AG04450 (cell line): ENCODE results near the gene GLB1L. TPM values are rescaled to one million over a fixed set of nuclear protein-coding genes. Genes with fewer than 3 reads are reported as not detected.

Experiments used
- CTCF ChIA-PET: fragments of 300-600, 350-600 bp; formaldehyde crosslinking; extraction: SDS; loops from one replicate; lab custom pipeline; 2022; ENCODE audit warnings: antibody characterized with exemption, inconsistent platforms; lab: Charles Lee
- POLR2A ChIA-PET: fragments of 350-600 bp; formaldehyde crosslinking; extraction: SDS; loops from one replicate; lab custom pipeline; 2021; ENCODE audit warnings: antibody characterized with exemption, inconsistent platforms; lab: Yijun Ruan, JAX
- DNase-seq: peaks from one replicate; pipeline ENCODE4 v3.0.0-alpha.2; 2011; ENCODE audit warnings: low read depth, low spot score
- H3K27ac ChIP-seq: one replicate; pipeline ENCODE4 v1.5.1; 2012; ENCODE audit warnings: low read depth, low read length, control low read depth
- H3K27me3 ChIP-seq: one replicate; pipeline ENCODE4 v1.6.0; 2012; ENCODE audit warnings: low read length; ENCODE audit not compliant: control insufficient read depth, insufficient read depth
- H3K4me3 ChIP-seq: 2 replicates; pipeline ENCODE4 v1.5.1; 2011; ENCODE audit warnings: mild to moderate bottlenecking, low read depth, low read length, control low read depth
- H3K9me3 ChIP-seq: 2 replicates; pipeline ENCODE4 v1.5.1; 2012; ENCODE audit warnings: low read length; ENCODE audit not compliant: control insufficient read depth, insufficient read depth
- CTCF ChIP-seq: IDR thresholded peaks from 2 replicates; pipeline ENCODE4 v1.5.1; 2011; ENCODE audit warnings: low read depth, low read length, control low read depth, inconsistent platforms
- polyA plus RNA-seq: library from polyadenylated mRNA; depleted of rRNA; stranded (reverse); fragments of >200 nt; gene quantifications from 2 replicates; pipeline ENCODE4 v1.2.3, GENCODE V29; 2011

Gene GLB1L
- polyA plus RNA-seq, 1 experiment, result 9.6 TPM

GRCh38 chr2:219244789-219245147 lies 476 bp downstream of the GLB1L start:
- ChIA-PET POLR2A (interaction anchor here (0.6 to 2.3 kb wide), 10 partner anchors 15 to 240 kb away, joined by 3 to 11 read pairs (median 4); partner anchors contain the start of genes ABCB6, DNAJB2 and ZFAND2B), CTCF (interaction anchor here (2.2 to 3.0 kb wide), 3 partner anchors 33 to 73 kb away, joined by 9 to 24 read pairs (median 19); partner anchors contain the start of gene DNAJB2)
- Histone ChIP-seq H3K4me3 (peak overlapping the region; percentile 97), H3K9me3 (no peaks in the 10 kb centered on the region; the same call in 1 of the 2 replicates), H3K27me3 (no peaks in the 10 kb centered on the region), H3K27ac (peak overlapping the region; percentile 70)
- no peak for DNase-seq
- no peak for TF ChIP-seq CTCF

- Histone ChIP-seq H3K27me3 (no peaks in the 10 kb centered on the region), H3K9me3 (no peaks in the 10 kb centered on the region; the same call in 1 of the 2 replicates), H3K27ac (no peak overlapping the region), H3K4me3 (peak overlapping the region; percentile 41)
- no peak for DNase-seq
- ChIA-PET CTCF (interaction anchor here (0.8 to 1.3 kb wide), 2 partner anchors 33 to 52 kb away, joined by 3 read pairs; no protein-coding TSS in a partner anchor), POLR2A (no interaction called here)
- no peak for TF ChIP-seq CTCF
Observed at GRCh38 chr2:219243291-219243761, 1.9 kb downstream of the GLB1L start.

GRCh38 chr2:219234331-219234730 lies 10.9 kb downstream of the GLB1L start:
- DNase-seq, result no peak
- POLR2A ChIA-PET, result interaction anchor here (0.6 kb wide), 1 partner anchor 30 kb away, joined by 4 read pairs; no protein-coding TSS in a partner anchor

GRCh38 chr2:219230059-219230540 lies 15.1 kb downstream of the GLB1L start:
- peak overlapping the region; percentile 82 for H3K27ac ChIP-seq
- no peak for DNase-seq
- H3K27me3 ChIP-seq, result no peaks in the 10 kb centered on the region
- POLR2A ChIA-PET, result interaction anchor here (0.8 to 2.0 kb wide), 7 partner anchors 11 to 65 kb away, joined by 4 to 12 read pairs (median 5); partner anchors contain the start of genes ABCB6, CNPPD1, DNAJB2 and GLB1L
- no peaks in the 10 kb centered on the region for H3K9me3 ChIP-seq
- no peak for TF ChIP-seq CTCF
- peak overlapping the region; percentile 71 for H3K4me3 ChIP-seq
- CTCF ChIA-PET, result interaction anchor here (0.9 to 2.4 kb wide), 5 partner anchors 46 to 75 kb away, joined by 3 to 15 read pairs (median 7); no protein-coding TSS in a partner anchor

More at GRCh38 chr2:219234331-219234730, 10.9 kb downstream of the GLB1L start:
- Histone ChIP-seq H3K27ac (no peak overlapping the region), H3K9me3 (no peaks in the 10 kb centered on the region), H3K27me3 (no peaks in the 10 kb centered on the region), H3K4me3 (no peak overlapping the region)
- CTCF ChIA-PET, result no interaction called here
- TF ChIP-seq CTCF, result no peak
